Neuronal stem cell (in vitro differentiated cells): ENCODE data around the gene OVCH1. TPM values are rescaled to one million over a fixed set of nuclear protein-coding genes. Genes with fewer than 3 reads are reported as not detected.

Experiments
- DNase-seq: peaks from one replicate; pipeline ENCODE4 v3.0.0-alpha.2; 2013; ENCODE audit warnings: low spot score
- H2AFZ ChIP-seq: one replicate; pipeline ENCODE4 v1.6.1; 2013; ENCODE audit warnings: mild to moderate bottlenecking, low read length, inconsistent platforms
- H2AK5ac ChIP-seq: 2 replicates; pipeline ENCODE4 v1.6.1; 2013; ENCODE audit warnings: low read depth, mild to moderate bottlenecking, inconsistent platforms, low read length, moderate library complexity, mixed read lengths
- H2BK120ac ChIP-seq: 2 replicates; pipeline ENCODE4 v1.6.1; 2013; ENCODE audit warnings: low read depth, mild to moderate bottlenecking, inconsistent platforms, low read length, moderate library complexity, mixed read lengths
- H2BK12ac ChIP-seq: one replicate; pipeline ENCODE4 v1.6.1; 2013; ENCODE audit warnings: low read length, inconsistent platforms
- H2BK15ac ChIP-seq: 2 replicates; pipeline ENCODE4 v1.6.1; 2013; ENCODE audit warnings: mild to moderate bottlenecking, low read length, inconsistent platforms, mixed read lengths
- H2BK5ac ChIP-seq: one replicate; pipeline ENCODE4 v1.6.1; 2013; ENCODE audit warnings: inconsistent platforms, mild to moderate bottlenecking, low read length, moderate library complexity
- H3K14ac ChIP-seq: one replicate; pipeline ENCODE4 v1.6.1; 2013; ENCODE audit warnings: low read length, inconsistent platforms
- H3K18ac ChIP-seq: 2 replicates; pipeline ENCODE4 v1.6.1; 2013; ENCODE audit warnings: low read length, inconsistent platforms
- H3K23ac ChIP-seq: 2 replicates; pipeline ENCODE4 v1.6.1; 2013; ENCODE audit warnings: low read depth, mild to moderate bottlenecking, mixed read lengths, low read length, inconsistent platforms; ENCODE audit not compliant: poor library complexity
- H3K27ac ChIP-seq: replicated peaks from 3 replicates; pipeline ENCODE4 v1.5.1; 2013; ENCODE audit warnings: low read length, inconsistent platforms
- H3K27me3 ChIP-seq, 3 experiments: 2 replicates each; pipeline ENCODE4 v1.6.1; 2013; ENCODE audit warnings: low read length in 3 of 3, mild to moderate bottlenecking in 2 of 3, inconsistent platforms in 1 of 3, low read depth in 1 of 3, mixed read lengths in 1 of 3, moderate library complexity in 1 of 3; ENCODE audit not compliant: control insufficient read depth in 3 of 3, insufficient read depth in 3 of 3
- H3K36me3 ChIP-seq, 2 donors: replicated peaks in 1 of 2; 2 replicates each; pipeline ENCODE4 v1.6.1; 2013; ENCODE audit warnings: low read length in 2 of 2; ENCODE audit not compliant: control insufficient read depth in 2 of 2, insufficient read depth in 2 of 2
- H3K4ac ChIP-seq: 2 replicates; pipeline ENCODE4 v1.6.1; 2013; ENCODE audit warnings: inconsistent platforms, mild to moderate bottlenecking, low read length, moderate library complexity
- H3K4me1 ChIP-seq, 2 donors: 1 replicate in 1 of 2; 2 replicates in 1 of 2; pipeline ENCODE4 v1.6.1; 2013; ENCODE audit warnings: low read length in 2 of 2, low read depth in 1 of 2; ENCODE audit not compliant: control insufficient read depth in 2 of 2, insufficient read depth in 1 of 2
- H3K4me2 ChIP-seq: one replicate; pipeline ENCODE4 v1.6.1; 2013; ENCODE audit warnings: mild to moderate bottlenecking, low read length, inconsistent platforms; ENCODE audit not compliant: insufficient read depth, poor library complexity, severe bottlenecking
- H3K4me3 ChIP-seq, 2 donors: 2 replicates each; pipeline ENCODE4 v1.5.1; 2013; ENCODE audit warnings: low read length in 2 of 2, mild to moderate bottlenecking in 2 of 2, inconsistent platforms in 1 of 2, moderate library complexity in 1 of 2
- H3K79me1 ChIP-seq: one replicate; pipeline ENCODE4 v1.6.1; 2013; ENCODE audit warnings: low read depth, mild to moderate bottlenecking, inconsistent platforms, low read length, moderate library complexity
- H3K9ac ChIP-seq: one replicate; pipeline ENCODE4 v1.6.1; 2013; ENCODE audit warnings: mild to moderate bottlenecking, low read depth, low read length, inconsistent platforms; ENCODE audit not compliant: poor library complexity
- H3K9me3 ChIP-seq, 2 donors: replicated peaks in 1 of 2; 2 replicates each; pipeline versions ENCODE3 to v1.6.1; 2013; ENCODE audit warnings: low read length in 2 of 2, mild to moderate bottlenecking in 2 of 2, inconsistent platforms in 1 of 2, low read depth in 1 of 2, mixed read lengths in 1 of 2, moderate library complexity in 1 of 2; ENCODE audit not compliant: control insufficient read depth in 2 of 2, insufficient read depth in 1 of 2
- H4K8ac ChIP-seq: one replicate; pipeline ENCODE4 v1.6.1; 2013; ENCODE audit warnings: low read depth, mild to moderate bottlenecking, inconsistent platforms, low read length, moderate library complexity
- H4K91ac ChIP-seq: one replicate; pipeline ENCODE4 v1.6.1; 2013; ENCODE audit warnings: low read length, low read depth, mild to moderate bottlenecking, inconsistent platforms; ENCODE audit not compliant: poor library complexity
- WGBS, 2 donors: extraction: QIAGEN DNeasy Blood & Tissue Kit; methylation state at CpG; one replicate each; pipeline ENCODE4 v1.1.7; 2013; ENCODE audit warnings: missing lambda C conversion rate in 2 of 2, mixed read lengths in 1 of 2; ENCODE audit not compliant: insufficient read length in 2 of 2, insufficient replicate concordance in 1 of 2; ENCODE audit errors: extremely low coverage in 2 of 2; 5-methylcytosine and 5-hydroxymethylcytosine counted together
- polyA plus RNA-seq, 2 experiments: library from polyadenylated mRNA; stranded (reverse); fragments of 200-250 nt; gene quantifications; one replicate each; pipeline ENCODE4 v1.2.3, GENCODE V29; 2013

Gene OVCH1, protein sequence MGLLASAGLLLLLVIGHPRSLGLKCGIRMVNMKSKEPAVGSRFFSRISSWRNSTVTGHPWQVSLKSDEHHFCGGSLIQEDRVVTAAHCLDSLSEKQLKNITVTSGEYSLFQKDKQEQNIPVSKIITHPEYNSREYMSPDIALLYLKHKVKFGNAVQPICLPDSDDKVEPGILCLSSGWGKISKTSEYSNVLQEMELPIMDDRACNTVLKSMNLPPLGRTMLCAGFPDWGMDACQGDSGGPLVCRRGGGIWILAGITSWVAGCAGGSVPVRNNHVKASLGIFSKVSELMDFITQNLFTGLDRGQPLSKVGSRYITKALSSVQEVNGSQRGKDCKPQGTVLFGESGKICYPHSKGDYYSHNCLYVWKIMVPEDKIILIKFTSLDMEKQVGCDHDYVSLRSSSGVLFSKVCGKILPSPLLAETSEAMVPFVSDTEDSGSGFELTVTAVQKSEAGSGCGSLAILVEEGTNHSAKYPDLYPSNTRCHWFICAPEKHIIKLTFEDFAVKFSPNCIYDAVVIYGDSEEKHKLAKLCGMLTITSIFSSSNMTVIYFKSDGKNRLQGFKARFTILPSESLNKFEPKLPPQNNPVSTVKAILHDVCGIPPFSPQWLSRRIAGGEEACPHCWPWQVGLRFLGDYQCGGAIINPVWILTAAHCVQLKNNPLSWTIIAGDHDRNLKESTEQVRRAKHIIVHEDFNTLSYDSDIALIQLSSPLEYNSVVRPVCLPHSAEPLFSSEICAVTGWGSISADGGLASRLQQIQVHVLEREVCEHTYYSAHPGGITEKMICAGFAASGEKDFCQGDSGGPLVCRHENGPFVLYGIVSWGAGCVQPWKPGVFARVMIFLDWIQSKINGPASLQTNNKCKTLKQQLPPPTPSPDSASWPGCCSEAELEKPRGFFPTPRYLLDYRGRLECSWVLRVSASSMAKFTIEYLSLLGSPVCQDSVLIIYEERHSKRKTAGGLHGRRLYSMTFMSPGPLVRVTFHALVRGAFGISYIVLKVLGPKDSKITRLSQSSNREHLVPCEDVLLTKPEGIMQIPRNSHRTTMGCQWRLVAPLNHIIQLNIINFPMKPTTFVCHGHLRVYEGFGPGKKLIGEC
- not detected for polyA plus RNA-seq (2013, experiment 1 of 2)
- polyA plus RNA-seq (2013, experiment 2 of 2): 0.01 TPM

DNA sequence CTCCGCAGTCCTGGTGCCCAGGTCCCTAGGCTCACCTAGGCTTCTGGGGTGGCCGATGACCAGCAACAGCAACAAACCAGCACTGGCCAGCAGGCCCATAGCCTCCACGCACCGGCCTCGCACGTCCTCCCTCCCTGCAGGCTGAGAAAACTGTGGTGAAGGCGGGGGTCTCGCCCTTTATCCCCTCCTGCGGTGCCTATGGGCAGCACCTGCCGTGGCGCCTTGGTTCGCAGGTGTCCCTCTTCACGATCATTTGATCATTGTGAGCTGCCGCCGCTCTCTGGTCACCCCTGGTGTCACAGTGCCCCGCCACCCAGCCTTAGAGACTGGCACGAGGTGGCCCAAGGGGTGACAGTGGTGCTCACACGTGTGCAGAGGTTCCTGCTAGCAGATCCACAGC, at the start of gene OVCH1:
Gene OVCH1, minus strand, starts transcription at position 99 of the 400 bp plus-strand sequence. Its CDS starts 0 bp downstream, at position 99.
- Histone ChIP-seq H2AFZ (no peak within 1 kb of the TSS), H2AK5ac (no peak within 1 kb of the TSS), H3K4me1 (peaks cover 0 to 3% of the 10 kb centered on the region in 2 donors), H3K18ac (peak within 1 kb of the TSS; percentile 59), H2BK12ac (peak within 1 kb of the TSS; percentile 77), H3K9ac (no peak within 1 kb of the TSS), H3K4me3 (peak within 1 kb of the TSS in 1 of 2 donors; percentile 26), H3K23ac (peak within 1 kb of the TSS; percentile 82), H3K4ac (no peak within 1 kb of the TSS), H4K91ac (peak within 1 kb of the TSS; percentile 22), H3K14ac (peak within 1 kb of the TSS; percentile 97), H2BK5ac (no peak within 1 kb of the TSS), H3K9me3 (no peaks in the 10 kb centered on the region), H2BK120ac (no peak within 1 kb of the TSS), H3K4me2 (no peak within 1 kb of the TSS), H2BK15ac (no peak within 1 kb of the TSS), H4K8ac (peak within 1 kb of the TSS; percentile 54), H3K79me1 (no peaks in the 10 kb centered on the region), H3K36me3 (peaks cover 0 to 3% of the 10 kb centered on the region in 2 donors), H3K27ac (no peak within 1 kb of the TSS), H3K27me3 (no peaks in the 10 kb centered on the region)
- no peak for DNase-seq
- no CpG with 5 or more reads among the region's 18 CpGs for WGBS, 2 donors

DNA sequence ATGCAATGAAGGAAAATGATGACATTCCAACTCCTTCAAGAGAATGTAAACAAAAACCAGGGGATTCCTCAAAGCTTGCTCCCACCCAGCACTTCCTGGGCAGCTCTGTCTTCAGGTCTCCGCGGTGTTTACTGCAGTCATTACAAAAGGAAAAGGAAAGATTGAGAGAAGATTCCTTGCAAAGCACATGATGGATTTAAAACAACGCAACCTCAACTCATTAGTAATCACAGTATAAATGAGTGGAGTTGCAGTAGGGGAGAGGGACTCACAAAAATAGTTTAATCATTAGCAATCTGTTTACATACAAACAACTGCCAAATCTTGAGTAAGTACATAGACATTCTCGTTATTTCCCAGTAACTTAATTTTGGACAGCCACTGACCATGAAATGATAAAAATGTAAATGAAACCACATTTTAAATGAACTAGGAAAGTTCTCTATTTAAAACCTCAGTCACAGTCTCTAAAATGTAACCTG, 49.7 kb upstream of the OVCH1 start:
- H3K23ac ChIP-seq: no peak overlapping the region
- no peak overlapping the region for H2AFZ ChIP-seq
- no peak overlapping the region for H2BK15ac ChIP-seq
- H2BK12ac ChIP-seq: no peak overlapping the region
- H3K27ac ChIP-seq: no peak overlapping the region
- peaks cover 0 to 3% of the 10 kb centered on the region in 2 donors for H3K36me3 ChIP-seq
- H2BK120ac ChIP-seq: no peak overlapping the region
- no peak overlapping the region for H3K4ac ChIP-seq
- H3K79me1 ChIP-seq: no peaks in the 10 kb centered on the region
- no peak overlapping the region for H3K18ac ChIP-seq
- no peak overlapping the region for H3K4me2 ChIP-seq
- no peak overlapping the region for H4K8ac ChIP-seq
- H3K4me1 ChIP-seq: no peaks in the 10 kb centered on the region
- H3K14ac ChIP-seq: no peak overlapping the region
- no peak overlapping the region for H3K4me3 ChIP-seq
- WGBS, 2 donors: no CpG with 5 or more reads among the region's 4 CpGs
- H3K9me3 ChIP-seq: no peaks in the 10 kb centered on the region
- no peaks in the 10 kb centered on the region for H3K27me3 ChIP-seq
- H4K91ac ChIP-seq: no peak overlapping the region
- no peak overlapping the region for H3K9ac ChIP-seq
- no peak overlapping the region for H2BK5ac ChIP-seq
- DNase-seq: no peak
- H2AK5ac ChIP-seq: no peak overlapping the region

DNA sequence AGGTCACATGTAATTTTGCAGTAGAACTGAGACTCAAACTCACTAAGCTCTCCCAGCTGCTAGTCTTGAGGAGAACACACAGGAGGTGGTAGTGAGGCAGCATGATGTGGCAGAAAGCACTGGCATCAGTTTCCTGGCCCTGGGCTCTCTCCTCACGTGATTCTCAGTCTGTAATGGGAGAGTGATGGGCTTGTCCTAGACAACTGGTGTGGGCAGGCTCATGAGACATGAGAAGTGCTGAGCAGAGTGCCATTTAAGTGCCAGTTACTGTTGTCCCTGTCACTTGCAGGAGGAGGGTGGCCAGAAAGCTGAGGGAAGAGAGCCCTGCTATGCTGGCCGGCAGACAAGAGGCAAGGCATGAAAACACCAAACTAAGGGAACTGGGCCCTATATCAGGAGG, 48.5 kb upstream of the OVCH1 start:
- H3K9me3 ChIP-seq: no peaks in the 10 kb centered on the region
- H3K36me3 ChIP-seq: peaks cover 0 to 3% of the 10 kb centered on the region in 2 donors
- no CpG with 5 or more reads among the region's 2 CpGs for WGBS, 2 donors
- H4K91ac ChIP-seq: no peak overlapping the region
- H3K4me2 ChIP-seq: no peak overlapping the region
- no peak overlapping the region for H3K23ac ChIP-seq
- no peak overlapping the region for H3K4ac ChIP-seq
- H4K8ac ChIP-seq: no peak overlapping the region
- H2BK5ac ChIP-seq: no peak overlapping the region
- peak overlapping the region; percentile 60 for H2AK5ac ChIP-seq
- no peaks in the 10 kb centered on the region for H3K4me1 ChIP-seq
- H2AFZ ChIP-seq: no peak overlapping the region
- H2BK12ac ChIP-seq: no peak overlapping the region
- H3K14ac ChIP-seq: no peak overlapping the region
- H3K9ac ChIP-seq: peak overlapping the region; percentile 35
- no peak overlapping the region for H2BK120ac ChIP-seq
- no peak overlapping the region for H3K27ac ChIP-seq
- H3K79me1 ChIP-seq: no peaks in the 10 kb centered on the region
- DNase-seq: no peak
- no peak overlapping the region for H3K4me3 ChIP-seq
- peak overlapping the region; percentile 11 for H3K18ac ChIP-seq
- H2BK15ac ChIP-seq: no peak overlapping the region
- no peaks in the 10 kb centered on the region for H3K27me3 ChIP-seq
